BJ (cell line): ENCODE data around the gene CFAP100. TPM values are rescaled to one million over a fixed set of nuclear protein-coding genes. Genes with fewer than 3 reads are reported as not detected.

Source experiments
- CTCF ChIA-PET: fragments of 350-600 bp; formaldehyde crosslinking; extraction: SDS; loops from one replicate; lab custom pipeline; 2021; ENCODE audit warnings: antibody characterized with exemption, inconsistent platforms; lab: Yijun Ruan, JAX
- POLR2A ChIA-PET: fragments of 300-600 bp; sonication (Branson Sonifier 250); formaldehyde crosslinking; extraction: SDS; loops from one replicate; lab custom pipeline; 2021; ENCODE audit warnings: antibody characterized with exemption; lab: Charles Lee
- DNase-seq: peaks from one replicate; pipeline ENCODE4 v3.0.0-alpha.2; 2011; ENCODE audit warnings: low read depth
- H3K27me3 ChIP-seq: 2 replicates; pipeline ENCODE4 v1.6.0; 2011; ENCODE audit warnings: low read length; ENCODE audit not compliant: control insufficient read depth, insufficient read depth
- H3K36me3 ChIP-seq: 2 replicates; pipeline ENCODE4 v1.5.1; 2011; ENCODE audit warnings: low read length; ENCODE audit not compliant: control insufficient read depth, insufficient read depth
- H3K4me3 ChIP-seq: 2 replicates; pipeline ENCODE4 v1.5.1; 2011; ENCODE audit warnings: low read depth, mild to moderate bottlenecking, control low read depth, low read length
- polyA plus RNA-seq: library from polyadenylated mRNA; depleted of rRNA; stranded (reverse); fragments of >200 nt; gene quantifications from 2 replicates; pipeline ENCODE4 v1.2.3, GENCODE V29; 2011
- TF ChIP-seq, protein P1 (sequence below): IDR thresholded peaks from 2 replicates; pipeline ENCODE4 v1.5.1; 2011; ENCODE audit warnings: low read depth, mild to moderate bottlenecking, control low read depth, inconsistent platforms, low read length, moderate library complexity; ENCODE audit not compliant: insufficient read depth

The CFAP100 gene
- polyA plus RNA-seq, 1 experiment = not detected

- CTCF ChIA-PET = interaction anchor here (1.0 to 1.7 kb wide), 2 partner anchors 9 to 12 kb away, joined by 3 to 6 read pairs; no protein-coding TSS in a partner anchor
Observed at GRCh38 chr3:126417515-126417914, 22.8 kb downstream of the CFAP100 start.

DNA sequence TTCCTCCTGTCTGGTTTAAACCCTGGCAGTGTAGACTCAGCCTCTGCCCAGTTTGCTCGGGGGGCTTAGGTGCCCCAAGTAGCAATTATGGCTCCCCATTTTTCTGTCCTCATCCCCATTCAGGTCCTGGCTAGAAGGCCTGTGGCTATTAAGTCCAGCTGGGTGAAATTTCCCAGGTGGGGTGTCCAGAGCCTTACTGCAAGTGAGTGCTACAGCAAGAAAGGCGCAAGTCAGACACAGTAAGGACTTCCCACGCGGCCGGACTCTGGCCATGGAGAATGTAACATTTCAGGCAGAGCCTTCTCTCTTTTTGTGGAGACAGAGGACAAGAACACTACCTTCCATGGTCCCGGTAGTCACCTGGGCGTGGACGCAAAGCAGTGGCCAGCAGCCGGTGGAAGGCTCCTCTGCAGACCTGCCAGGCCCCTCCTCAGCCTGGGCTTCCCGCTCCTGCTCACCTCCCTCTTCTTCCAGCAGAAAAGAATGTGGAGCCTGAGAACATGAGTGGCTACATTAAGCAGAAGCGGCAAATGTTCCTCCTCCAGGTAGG is 23.3 kb downstream of the CFAP100 start:
- DNase-seq = no peak
- no peak overlapping the region for H3K4me3 ChIP-seq
- CTCF ChIA-PET = interaction anchor here (1.7 kb wide), 1 partner anchor 8 kb away, joined by 6 read pairs; no protein-coding TSS in a partner anchor
- TF ChIP-seq, protein P1, sequence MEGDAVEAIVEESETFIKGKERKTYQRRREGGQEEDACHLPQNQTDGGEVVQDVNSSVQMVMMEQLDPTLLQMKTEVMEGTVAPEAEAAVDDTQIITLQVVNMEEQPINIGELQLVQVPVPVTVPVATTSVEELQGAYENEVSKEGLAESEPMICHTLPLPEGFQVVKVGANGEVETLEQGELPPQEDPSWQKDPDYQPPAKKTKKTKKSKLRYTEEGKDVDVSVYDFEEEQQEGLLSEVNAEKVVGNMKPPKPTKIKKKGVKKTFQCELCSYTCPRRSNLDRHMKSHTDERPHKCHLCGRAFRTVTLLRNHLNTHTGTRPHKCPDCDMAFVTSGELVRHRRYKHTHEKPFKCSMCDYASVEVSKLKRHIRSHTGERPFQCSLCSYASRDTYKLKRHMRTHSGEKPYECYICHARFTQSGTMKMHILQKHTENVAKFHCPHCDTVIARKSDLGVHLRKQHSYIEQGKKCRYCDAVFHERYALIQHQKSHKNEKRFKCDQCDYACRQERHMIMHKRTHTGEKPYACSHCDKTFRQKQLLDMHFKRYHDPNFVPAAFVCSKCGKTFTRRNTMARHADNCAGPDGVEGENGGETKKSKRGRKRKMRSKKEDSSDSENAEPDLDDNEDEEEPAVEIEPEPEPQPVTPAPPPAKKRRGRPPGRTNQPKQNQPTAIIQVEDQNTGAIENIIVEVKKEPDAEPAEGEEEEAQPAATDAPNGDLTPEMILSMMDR = no peak
- H3K36me3 ChIP-seq = no peaks in the 10 kb centered on the region
- POLR2A ChIA-PET = no interaction called here
- H3K27me3 ChIP-seq = peaks cover 6% of the 10 kb centered on the region

More at GRCh38 chr3:126417515-126417914, 22.8 kb downstream of the CFAP100 start:
- Histone ChIP-seq H3K36me3 (no peaks in the 10 kb centered on the region), H3K4me3 (no peak overlapping the region), H3K27me3 (peaks cover 6% of the 10 kb centered on the region)
- DNase-seq = no peak
- POLR2A ChIA-PET = no interaction called here
- TF ChIP-seq, protein P1 = no peak

DNA sequence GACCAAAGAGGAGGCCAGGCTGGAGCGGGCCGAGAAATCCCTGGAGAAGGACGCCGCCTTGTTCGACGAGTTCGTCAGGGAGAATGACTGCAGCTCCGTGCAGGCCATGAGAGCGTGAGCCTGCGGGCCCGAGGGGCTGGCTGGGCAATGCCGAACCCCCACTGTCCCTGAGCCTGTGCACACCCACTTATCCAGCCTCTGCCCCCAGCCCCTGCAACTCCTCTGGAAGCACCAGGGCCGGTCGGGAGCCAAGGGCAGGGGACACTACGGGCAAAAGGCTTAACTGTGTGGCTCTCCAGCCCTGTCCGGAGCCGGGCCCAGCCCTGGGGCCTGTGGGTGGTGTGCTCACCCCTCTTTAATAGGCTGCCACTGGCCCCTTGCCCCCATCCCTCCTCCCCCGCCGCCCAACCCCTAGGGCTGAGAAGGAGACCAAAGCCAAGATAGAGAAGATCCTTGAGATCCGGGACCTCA is 24.0 kb downstream of the CFAP100 start:
- Histone ChIP-seq H3K27me3 (peaks cover 4% of the 10 kb centered on the region), H3K36me3 (no peaks in the 10 kb centered on the region), H3K4me3 (no peak overlapping the region)
- no peak for DNase-seq
- POLR2A ChIA-PET = no interaction called here
- TF ChIP-seq, protein P1 = no peak
- CTCF ChIA-PET = no interaction called here

DNA sequence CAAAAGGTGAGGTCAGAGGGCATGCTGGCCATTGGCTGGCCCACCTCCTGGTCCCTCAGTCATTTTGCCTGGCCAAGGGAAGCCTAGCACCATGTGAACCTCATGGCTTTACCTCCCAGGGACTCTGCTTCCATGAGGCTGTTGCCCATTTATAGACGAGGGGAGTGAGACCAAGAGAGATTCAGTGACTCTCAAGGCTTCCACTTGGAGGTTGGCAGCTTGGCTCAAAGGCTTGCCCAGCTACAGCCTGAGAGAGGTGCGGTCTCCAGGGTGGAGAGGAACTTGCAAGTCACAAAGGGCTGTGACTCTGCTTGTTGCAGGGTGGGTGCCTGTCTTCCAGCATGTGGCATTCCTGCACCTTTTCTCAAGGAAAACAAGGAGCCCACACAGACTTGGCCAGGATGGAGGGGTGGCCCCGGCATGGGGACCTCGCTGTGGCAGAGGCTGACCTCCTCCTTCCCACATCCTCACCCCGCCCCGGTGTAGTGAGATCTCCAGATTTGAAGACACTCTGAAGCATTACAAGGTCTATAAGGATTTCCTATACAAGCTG is 24.5 kb downstream of the CFAP100 start:
- H3K36me3 ChIP-seq = no peaks in the 10 kb centered on the region
- H3K27me3 ChIP-seq = peaks cover 4% of the 10 kb centered on the region
- no peak overlapping the region for H3K4me3 ChIP-seq
- TF ChIP-seq, protein P1 = no peak
- POLR2A ChIA-PET = no interaction called here
- CTCF ChIA-PET = no interaction called here
- DNase-seq = no peak

GRCh38 chr3:126419886-126420786 is 25.4 kb downstream of the CFAP100 start:
- H3K4me3 ChIP-seq = no peak overlapping the region
- H3K27me3 ChIP-seq = peaks cover 4% of the 10 kb centered on the region
- TF ChIP-seq, protein P1 = no peak
- no peak for DNase-seq
- no peaks in the 10 kb centered on the region for H3K36me3 ChIP-seq
- ChIA-PET POLR2A (no interaction called here), CTCF (no interaction called here)
